Measurements from ENCODE around the gene GDF9. TPM values are rescaled to one million over a fixed set of nuclear protein-coding genes. Genes with fewer than 3 reads are reported as not detected.

The GDF9 gene
- total and polyA plus RNA-seq, 2 experiments from 2014 or later = 0.11 to 0.14 TPM

- no peak overlapping the region; the same call in 2 of the 3 replicates for H3K4me3 Mint-ChIP-seq
- peak overlapping the region; percentile 15 for H3K27ac Mint-ChIP-seq
- H3K27me3 ChIP-seq (ENCODE audit: insufficient read depth) = no peaks in the 10 kb centered on the region
- no peaks in the 10 kb centered on the region for H3K9me3 Mint-ChIP-seq
- H3K36me3 ChIP-seq (ENCODE audit: insufficient read depth) = no peaks in the 10 kb centered on the region
- H3K4me1 Mint-ChIP-seq = peaks cover 5% of the 10 kb centered on the region; the same call in 2 of the 3 replicates
- H3K4me2 ChIP-seq = 0 out of 2 replicates have a peak overlapping the region, but pooled peaks have one; percentile 1
- no peaks in the 10 kb centered on the region for H3K36me3 Mint-ChIP-seq (ENCODE audit: low read depth)
- peaks cover 1% of the 10 kb centered on the region for H3K27me3 Mint-ChIP-seq (ENCODE audit: insufficient read depth, low read depth, poor library complexity)
- DNase-seq (ENCODE audit: low spot score) (peak; percentile 33), ATAC-seq (no peak; the same call in 2 of the 3 replicates)
- no peaks in the 10 kb centered on the region for H4K20me1 ChIP-seq (replicated peaks; ENCODE audit: insufficient read depth)
- no peak overlapping the region for H3K27ac ChIP-seq (ENCODE audit: low read depth)
- H3K4me1 ChIP-seq (ENCODE audit: insufficient read depth) = peaks cover 10% of the 10 kb centered on the region; the same call in 1 of the 2 replicates
- H3K4me3 ChIP-seq = no peak overlapping the region
- H3F3A ChIP-seq (replicated peaks; ENCODE audit: low read depth) = no peaks in the 10 kb centered on the region
- H2AFZ ChIP-seq = no peak overlapping the region
- TF ChIP-seq ZNF462 (CRISPR knock-in tag; IDR thresholded peaks at IDR 0.05) (no peak), CREB1 (CRISPR knock-in tag; IDR thresholded peaks at IDR 0.05; ENCODE audit: low read depth) (0 out of 2 replicates have a peak, but pooled peaks have one; percentile 34)
- H3K79me2 ChIP-seq (replicated peaks; ENCODE audit: insufficient read depth) = no peaks in the 10 kb centered on the region
- H3K9me2 ChIP-seq (ENCODE audit: insufficient read depth) = no peaks in the 10 kb centered on the region
These were observed 12.0 kb downstream of the GDF9 start for GRCh38 chr5:132854301-132854700.

- Mint-ChIP-seq H3K9me3 (no peaks in the 10 kb centered on the region), H3K27me3 (ENCODE audit: insufficient read depth, low read depth, poor library complexity) (peaks cover 1% of the 10 kb centered on the region), H3K4me3 (no peak overlapping the region), H3K27ac (no peak overlapping the region), H3K4me1 (peaks cover 5% of the 10 kb centered on the region; the same call in 2 of the 3 replicates), H3K36me3 (ENCODE audit: low read depth) (no peaks in the 10 kb centered on the region)
- H3F3A ChIP-seq (replicated peaks; ENCODE audit: low read depth) = no peaks in the 10 kb centered on the region
- no peak overlapping the region for H3K27ac ChIP-seq (ENCODE audit: low read depth)
- H3K4me1 ChIP-seq (ENCODE audit: insufficient read depth) = peaks cover 10% of the 10 kb centered on the region; the same call in 1 of the 2 replicates
- no peak overlapping the region for H3K4me3 ChIP-seq
- H2AFZ ChIP-seq = no peak overlapping the region
- H3K9me2 ChIP-seq (ENCODE audit: insufficient read depth) = no peaks in the 10 kb centered on the region
- H3K79me2 ChIP-seq (replicated peaks; ENCODE audit: insufficient read depth) = no peaks in the 10 kb centered on the region
- no peak for ATAC-seq
- H3K27me3 ChIP-seq (ENCODE audit: insufficient read depth) = no peaks in the 10 kb centered on the region
- H4K20me1 ChIP-seq (replicated peaks; ENCODE audit: insufficient read depth) = no peaks in the 10 kb centered on the region
- H3K4me2 ChIP-seq = no peak overlapping the region
- DNase-seq (ENCODE audit: low spot score) = no peak
- H3K36me3 ChIP-seq (ENCODE audit: insufficient read depth) = no peaks in the 10 kb centered on the region
- TF ChIP-seq CREB1 (CRISPR knock-in tag; IDR thresholded peaks at IDR 0.05; ENCODE audit: low read depth) (no peak), NANOG (IDR thresholded peaks at IDR 0.05; ENCODE audit: borderline replicate concordance) (no peak), POLR2AphosphoS5 (IDR thresholded peaks at IDR 0.05; ENCODE audit: low read depth) (no peak), EZH2 (IDR thresholded peaks at IDR 0.05; ENCODE audit: low read depth, unreplicated experiment) (no peak), REST (IDR thresholded peaks at IDR 0.05; ENCODE audit: unreplicated experiment) (no peak), ETS1 (IDR thresholded peaks at IDR 0.05) (no peak), EZH2phosphoT487 (IDR thresholded peaks at IDR 0.05; ENCODE audit: unreplicated experiment) (no peak), STAT1 (IDR thresholded peaks at IDR 0.05; ENCODE audit: unreplicated experiment) (no peak), ZNF114 (CRISPR knock-in tag; IDR thresholded peaks at IDR 0.05) (no peak)
These were observed 12.5 kb downstream of the GDF9 start for GRCh38 chr5:132853790-132854189.
